BJ (cell line): ENCODE measurements around the gene EFCAB6. TPM values are rescaled to one million over a fixed set of nuclear protein-coding genes. Genes with fewer than 3 reads are reported as not detected.

Source experiments
- CTCF ChIA-PET: fragments of 350-600 bp; formaldehyde crosslinking; extraction: SDS; loops from one replicate; lab custom pipeline; 2021; ENCODE audit warnings: antibody characterized with exemption, inconsistent platforms; lab: Yijun Ruan, JAX
- POLR2A ChIA-PET: fragments of 300-600 bp; sonication (Branson Sonifier 250); formaldehyde crosslinking; extraction: SDS; loops from one replicate; lab custom pipeline; 2021; ENCODE audit warnings: antibody characterized with exemption; lab: Charles Lee
- DNase-seq: peaks from one replicate; pipeline ENCODE4 v3.0.0-alpha.2; 2011; ENCODE audit warnings: low read depth
- H3K27me3 ChIP-seq: 2 replicates; pipeline ENCODE4 v1.6.0; 2011; ENCODE audit warnings: low read length; ENCODE audit not compliant: control insufficient read depth, insufficient read depth
- H3K36me3 ChIP-seq: 2 replicates; pipeline ENCODE4 v1.5.1; 2011; ENCODE audit warnings: low read length; ENCODE audit not compliant: control insufficient read depth, insufficient read depth
- H3K4me3 ChIP-seq: 2 replicates; pipeline ENCODE4 v1.5.1; 2011; ENCODE audit warnings: low read depth, mild to moderate bottlenecking, control low read depth, low read length
- CTCF ChIP-seq: IDR thresholded peaks from 2 replicates; pipeline ENCODE4 v1.5.1; 2011; ENCODE audit warnings: low read depth, mild to moderate bottlenecking, control low read depth, inconsistent platforms, low read length, moderate library complexity; ENCODE audit not compliant: insufficient read depth
- polyA plus RNA-seq: library from polyadenylated mRNA; depleted of rRNA; stranded (reverse); fragments of >200 nt; gene quantifications from 2 replicates; pipeline ENCODE4 v1.2.3, GENCODE V29; 2011

The EFCAB6 gene
- polyA plus RNA-seq, 1 experiment = 0.75 TPM

GRCh38 chr22:43823911-43824665 is 12.0 kb upstream of the EFCAB6 start:
- no peaks in the 10 kb centered on the region for H3K36me3 ChIP-seq
- ChIA-PET CTCF (no interaction called here), POLR2A (no interaction called here)
- TF ChIP-seq CTCF = no peak
- H3K4me3 ChIP-seq = no peak overlapping the region
- no peak for DNase-seq
- no peaks in the 10 kb centered on the region; the same call in 1 of the 2 replicates for H3K27me3 ChIP-seq

- no peak for TF ChIP-seq CTCF
- Histone ChIP-seq H3K27me3 (no peaks in the 10 kb centered on the region; the same call in 1 of the 2 replicates), H3K4me3 (no peak overlapping the region), H3K36me3 (no peaks in the 10 kb centered on the region)
- CTCF ChIA-PET = interaction anchor here (1.2 kb wide), 1 partner anchor 26 kb away, joined by 3 read pairs; no protein-coding TSS in a partner anchor
- POLR2A ChIA-PET = no interaction called here
- no peak for DNase-seq
Observed at GRCh38 chr22:43823353-43823908, 11.3 kb upstream of the EFCAB6 start.

- no peaks in the 10 kb centered on the region for H3K27me3 ChIP-seq
- no peak for TF ChIP-seq CTCF
- H3K36me3 ChIP-seq = no peaks in the 10 kb centered on the region
- POLR2A ChIA-PET = no interaction called here
- no peak for DNase-seq
- CTCF ChIA-PET = no interaction called here
- no peak overlapping the region for H3K4me3 ChIP-seq
Observed at GRCh38 chr22:43821606-43822425, 9.7 kb upstream of the EFCAB6 start.

- Histone ChIP-seq H3K4me3 (no peak overlapping the region), H3K27me3 (no peaks in the 10 kb centered on the region), H3K36me3 (no peaks in the 10 kb centered on the region)
- ChIA-PET POLR2A (no interaction called here), CTCF (no interaction called here)
- TF ChIP-seq CTCF = no peak
- DNase-seq = no peak
Observed at GRCh38 chr22:43820651-43821305, 8.7 kb upstream of the EFCAB6 start.
